ENCODE results near the gene GAS7. TPM values are rescaled to one million over a fixed set of nuclear protein-coding genes. Genes with fewer than 3 reads are reported as not detected.

GAS7 gene
- total and polyA plus RNA-seq, 2 experiments from 2014 or later: 1.9 to 10.7 TPM

DNA sequence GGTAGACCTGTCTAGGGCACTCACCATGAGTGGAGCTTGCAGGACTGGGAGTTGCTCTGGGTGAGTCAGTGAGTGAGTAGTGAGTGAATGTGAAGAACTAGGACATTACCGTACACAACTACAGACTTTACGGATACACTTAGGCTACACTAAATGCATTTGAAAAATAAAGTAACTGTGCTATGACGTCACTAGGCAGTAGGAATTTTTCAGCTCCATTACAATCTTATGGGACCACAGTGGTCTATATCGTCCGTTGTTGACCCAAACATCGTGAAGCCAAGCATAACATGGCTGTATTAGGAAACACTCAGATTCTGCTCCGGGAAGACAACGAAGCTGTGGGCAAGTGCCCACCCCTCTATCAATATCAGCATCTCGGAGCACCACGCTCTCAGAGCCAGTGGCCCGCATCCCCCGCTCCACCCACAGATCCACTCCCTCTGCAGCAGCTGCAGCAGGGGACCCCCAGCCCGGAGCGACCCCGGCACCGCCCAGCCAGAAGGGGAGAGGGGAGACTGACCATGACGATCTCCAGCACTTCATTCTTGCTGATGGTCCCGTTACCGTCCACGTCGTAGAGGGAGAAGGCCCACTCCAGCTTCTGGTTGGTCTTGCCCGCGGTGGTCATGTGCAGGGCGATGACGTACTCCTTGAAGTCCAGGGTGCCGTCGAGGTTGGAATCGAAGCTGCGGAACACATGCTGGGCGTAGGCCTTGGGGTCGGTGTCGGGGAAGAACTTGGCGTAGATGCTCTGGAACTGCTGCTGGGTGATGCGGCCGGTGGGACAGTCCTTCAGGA is 293.9 kb downstream of the GAS7 start:
- no peak for TF ChIP-seq CREB1 (CRISPR knock-in tag; IDR thresholded peaks at IDR 0.05; ENCODE audit: low read depth)
- no peak for TF ChIP-seq ZNF114 (CRISPR knock-in tag; IDR thresholded peaks at IDR 0.05)
- TF ChIP-seq ZNF331 (CRISPR knock-in tag; IDR thresholded peaks at IDR 0.05; ENCODE audit: low read depth): no peak
- TF ChIP-seq, protein P1, sequence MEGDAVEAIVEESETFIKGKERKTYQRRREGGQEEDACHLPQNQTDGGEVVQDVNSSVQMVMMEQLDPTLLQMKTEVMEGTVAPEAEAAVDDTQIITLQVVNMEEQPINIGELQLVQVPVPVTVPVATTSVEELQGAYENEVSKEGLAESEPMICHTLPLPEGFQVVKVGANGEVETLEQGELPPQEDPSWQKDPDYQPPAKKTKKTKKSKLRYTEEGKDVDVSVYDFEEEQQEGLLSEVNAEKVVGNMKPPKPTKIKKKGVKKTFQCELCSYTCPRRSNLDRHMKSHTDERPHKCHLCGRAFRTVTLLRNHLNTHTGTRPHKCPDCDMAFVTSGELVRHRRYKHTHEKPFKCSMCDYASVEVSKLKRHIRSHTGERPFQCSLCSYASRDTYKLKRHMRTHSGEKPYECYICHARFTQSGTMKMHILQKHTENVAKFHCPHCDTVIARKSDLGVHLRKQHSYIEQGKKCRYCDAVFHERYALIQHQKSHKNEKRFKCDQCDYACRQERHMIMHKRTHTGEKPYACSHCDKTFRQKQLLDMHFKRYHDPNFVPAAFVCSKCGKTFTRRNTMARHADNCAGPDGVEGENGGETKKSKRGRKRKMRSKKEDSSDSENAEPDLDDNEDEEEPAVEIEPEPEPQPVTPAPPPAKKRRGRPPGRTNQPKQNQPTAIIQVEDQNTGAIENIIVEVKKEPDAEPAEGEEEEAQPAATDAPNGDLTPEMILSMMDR (conservative IDR thresholded peaks at IDR 0.05; ENCODE audit: low read depth in 2 of 2): no peak
- no peak for TF ChIP-seq EZH2 (IDR thresholded peaks at IDR 0.05; ENCODE audit: low read depth, unreplicated experiment)
- TF ChIP-seq, protein P2, sequence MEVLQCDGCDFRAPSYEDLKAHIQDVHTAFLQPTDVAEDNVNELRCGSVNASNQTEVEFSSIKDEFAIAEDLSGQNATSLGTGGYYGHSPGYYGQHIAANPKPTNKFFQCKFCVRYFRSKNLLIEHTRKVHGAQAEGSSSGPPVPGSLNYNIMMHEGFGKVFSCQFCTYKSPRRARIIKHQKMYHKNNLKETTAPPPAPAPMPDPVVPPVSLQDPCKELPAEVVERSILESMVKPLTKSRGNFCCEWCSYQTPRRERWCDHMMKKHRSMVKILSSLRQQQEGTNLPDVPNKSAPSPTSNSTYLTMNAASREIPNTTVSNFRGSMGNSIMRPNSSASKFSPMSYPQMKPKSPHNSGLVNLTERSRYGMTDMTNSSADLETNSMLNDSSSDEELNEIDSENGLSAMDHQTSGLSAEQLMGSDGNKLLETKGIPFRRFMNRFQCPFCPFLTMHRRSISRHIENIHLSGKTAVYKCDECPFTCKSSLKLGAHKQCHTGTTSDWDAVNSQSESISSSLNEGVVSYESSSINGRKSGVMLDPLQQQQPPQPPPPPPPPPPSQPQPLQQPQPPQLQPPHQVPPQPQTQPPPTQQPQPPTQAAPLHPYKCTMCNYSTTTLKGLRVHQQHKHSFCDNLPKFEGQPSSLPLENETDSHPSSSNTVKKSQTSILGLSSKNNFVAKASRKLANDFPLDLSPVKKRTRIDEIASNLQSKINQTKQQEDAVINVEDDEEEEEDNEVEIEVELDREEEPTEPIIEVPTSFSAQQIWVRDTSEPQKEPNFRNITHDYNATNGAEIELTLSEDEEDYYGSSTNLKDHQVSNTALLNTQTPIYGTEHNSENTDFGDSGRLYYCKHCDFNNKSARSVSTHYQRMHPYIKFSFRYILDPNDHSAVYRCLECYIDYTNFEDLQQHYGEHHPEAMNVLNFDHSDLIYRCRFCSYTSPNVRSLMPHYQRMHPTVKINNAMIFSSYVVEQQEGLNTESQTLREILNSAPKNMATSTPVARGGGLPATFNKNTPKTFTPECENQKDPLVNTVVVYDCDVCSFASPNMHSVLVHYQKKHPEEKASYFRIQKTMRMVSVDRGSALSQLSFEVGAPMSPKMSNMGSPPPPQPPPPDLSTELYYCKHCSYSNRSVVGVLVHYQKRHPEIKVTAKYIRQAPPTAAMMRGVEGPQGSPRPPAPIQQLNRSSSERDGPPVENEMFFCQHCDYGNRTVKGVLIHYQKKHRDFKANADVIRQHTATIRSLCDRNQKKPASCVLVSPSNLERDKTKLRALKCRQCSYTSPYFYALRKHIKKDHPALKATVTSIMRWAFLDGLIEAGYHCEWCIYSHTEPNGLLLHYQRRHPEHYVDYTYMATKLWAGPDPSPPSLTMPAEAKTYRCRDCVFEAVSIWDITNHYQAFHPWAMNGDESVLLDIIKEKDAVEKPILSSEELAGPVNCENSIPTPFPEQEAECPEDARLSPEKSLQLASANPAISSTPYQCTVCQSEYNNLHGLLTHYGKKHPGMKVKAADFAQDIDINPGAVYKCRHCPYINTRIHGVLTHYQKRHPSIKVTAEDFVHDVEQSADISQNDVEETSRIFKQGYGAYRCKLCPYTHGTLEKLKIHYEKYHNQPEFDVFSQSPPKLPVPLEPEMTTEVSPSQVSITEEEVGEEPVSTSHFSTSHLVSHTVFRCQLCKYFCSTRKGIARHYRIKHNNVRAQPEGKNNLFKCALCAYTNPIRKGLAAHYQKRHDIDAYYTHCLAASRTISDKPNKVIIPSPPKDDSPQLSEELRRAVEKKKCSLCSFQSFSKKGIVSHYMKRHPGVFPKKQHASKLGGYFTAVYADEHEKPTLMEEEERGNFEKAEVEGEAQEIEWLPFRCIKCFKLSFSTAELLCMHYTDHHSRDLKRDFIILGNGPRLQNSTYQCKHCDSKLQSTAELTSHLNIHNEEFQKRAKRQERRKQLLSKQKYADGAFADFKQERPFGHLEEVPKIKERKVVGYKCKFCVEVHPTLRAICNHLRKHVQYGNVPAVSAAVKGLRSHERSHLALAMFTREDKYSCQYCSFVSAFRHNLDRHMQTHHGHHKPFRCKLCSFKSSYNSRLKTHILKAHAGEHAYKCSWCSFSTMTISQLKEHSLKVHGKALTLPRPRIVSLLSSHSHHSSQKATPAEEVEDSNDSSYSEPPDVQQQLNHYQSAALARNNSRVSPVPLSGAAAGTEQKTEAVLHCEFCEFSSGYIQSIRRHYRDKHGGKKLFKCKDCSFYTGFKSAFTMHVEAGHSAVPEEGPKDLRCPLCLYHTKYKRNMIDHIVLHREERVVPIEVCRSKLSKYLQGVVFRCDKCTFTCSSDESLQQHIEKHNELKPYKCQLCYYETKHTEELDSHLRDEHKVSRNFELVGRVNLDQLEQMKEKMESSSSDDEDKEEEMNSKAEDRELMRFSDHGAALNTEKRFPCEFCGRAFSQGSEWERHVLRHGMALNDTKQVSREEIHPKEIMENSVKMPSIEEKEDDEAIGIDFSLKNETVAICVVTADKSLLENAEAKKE (CRISPR knock-in tag; IDR thresholded peaks at IDR 0.05): no peak
- no peak for TF ChIP-seq NANOG (IDR thresholded peaks at IDR 0.05; ENCODE audit: borderline replicate concordance)
- TF ChIP-seq, protein P3, sequence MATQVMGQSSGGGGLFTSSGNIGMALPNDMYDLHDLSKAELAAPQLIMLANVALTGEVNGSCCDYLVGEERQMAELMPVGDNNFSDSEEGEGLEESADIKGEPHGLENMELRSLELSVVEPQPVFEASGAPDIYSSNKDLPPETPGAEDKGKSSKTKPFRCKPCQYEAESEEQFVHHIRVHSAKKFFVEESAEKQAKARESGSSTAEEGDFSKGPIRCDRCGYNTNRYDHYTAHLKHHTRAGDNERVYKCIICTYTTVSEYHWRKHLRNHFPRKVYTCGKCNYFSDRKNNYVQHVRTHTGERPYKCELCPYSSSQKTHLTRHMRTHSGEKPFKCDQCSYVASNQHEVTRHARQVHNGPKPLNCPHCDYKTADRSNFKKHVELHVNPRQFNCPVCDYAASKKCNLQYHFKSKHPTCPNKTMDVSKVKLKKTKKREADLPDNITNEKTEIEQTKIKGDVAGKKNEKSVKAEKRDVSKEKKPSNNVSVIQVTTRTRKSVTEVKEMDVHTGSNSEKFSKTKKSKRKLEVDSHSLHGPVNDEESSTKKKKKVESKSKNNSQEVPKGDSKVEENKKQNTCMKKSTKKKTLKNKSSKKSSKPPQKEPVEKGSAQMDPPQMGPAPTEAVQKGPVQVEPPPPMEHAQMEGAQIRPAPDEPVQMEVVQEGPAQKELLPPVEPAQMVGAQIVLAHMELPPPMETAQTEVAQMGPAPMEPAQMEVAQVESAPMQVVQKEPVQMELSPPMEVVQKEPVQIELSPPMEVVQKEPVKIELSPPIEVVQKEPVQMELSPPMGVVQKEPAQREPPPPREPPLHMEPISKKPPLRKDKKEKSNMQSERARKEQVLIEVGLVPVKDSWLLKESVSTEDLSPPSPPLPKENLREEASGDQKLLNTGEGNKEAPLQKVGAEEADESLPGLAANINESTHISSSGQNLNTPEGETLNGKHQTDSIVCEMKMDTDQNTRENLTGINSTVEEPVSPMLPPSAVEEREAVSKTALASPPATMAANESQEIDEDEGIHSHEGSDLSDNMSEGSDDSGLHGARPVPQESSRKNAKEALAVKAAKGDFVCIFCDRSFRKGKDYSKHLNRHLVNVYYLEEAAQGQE (IDR thresholded peaks at IDR 0.05; ENCODE audit: unreplicated experiment): no peak
- TF ChIP-seq, protein P4, sequence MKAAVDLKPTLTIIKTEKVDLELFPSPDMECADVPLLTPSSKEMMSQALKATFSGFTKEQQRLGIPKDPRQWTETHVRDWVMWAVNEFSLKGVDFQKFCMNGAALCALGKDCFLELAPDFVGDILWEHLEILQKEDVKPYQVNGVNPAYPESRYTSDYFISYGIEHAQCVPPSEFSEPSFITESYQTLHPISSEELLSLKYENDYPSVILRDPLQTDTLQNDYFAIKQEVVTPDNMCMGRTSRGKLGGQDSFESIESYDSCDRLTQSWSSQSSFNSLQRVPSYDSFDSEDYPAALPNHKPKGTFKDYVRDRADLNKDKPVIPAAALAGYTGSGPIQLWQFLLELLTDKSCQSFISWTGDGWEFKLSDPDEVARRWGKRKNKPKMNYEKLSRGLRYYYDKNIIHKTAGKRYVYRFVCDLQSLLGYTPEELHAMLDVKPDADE (IDR thresholded peaks at IDR 0.05): no peak
- no peak for TF ChIP-seq STAT1 (IDR thresholded peaks at IDR 0.05; ENCODE audit: unreplicated experiment)
- TF ChIP-seq JUNB (IDR thresholded peaks at IDR 0.05; ENCODE audit: unreplicated experiment): no peak
- TF ChIP-seq POLR2AphosphoS5 (IDR thresholded peaks at IDR 0.05; ENCODE audit: low read depth): no peak
- no peak for TF ChIP-seq EZH2phosphoT487 (IDR thresholded peaks at IDR 0.05; ENCODE audit: unreplicated experiment)
- peaks cover 5% of the 10 kb centered on the region for H3K27me3 Mint-ChIP-seq (ENCODE audit: insufficient read depth, low read depth, poor library complexity)
- Histone ChIP-seq H3K4me2 (no peak overlapping the region), H3K27ac (ENCODE audit: low read depth) (no peak overlapping the region), H3K4me1 (ENCODE audit: insufficient read depth) (no peaks in the 10 kb centered on the region), H3K4me3 (no peak overlapping the region), H4K20me1 (replicated peaks; ENCODE audit: insufficient read depth) (no peaks in the 10 kb centered on the region), H3K27me3 (ENCODE audit: insufficient read depth) (no peaks in the 10 kb centered on the region), H3K36me3 (ENCODE audit: insufficient read depth) (no peaks in the 10 kb centered on the region), H3K79me2 (replicated peaks; ENCODE audit: insufficient read depth) (no peaks in the 10 kb centered on the region), H3F3A (replicated peaks; ENCODE audit: low read depth) (no peaks in the 10 kb centered on the region), H3K9me2 (ENCODE audit: insufficient read depth) (no peaks in the 10 kb centered on the region), H2AFZ (no peak overlapping the region)
- no peak for DNase-seq (ENCODE audit: low spot score)
- no peak for ATAC-seq
- no peaks in the 10 kb centered on the region; the same call in 2 of the 3 replicates for H3K9me3 Mint-ChIP-seq
- H3K4me1 Mint-ChIP-seq: peaks cover 17% of the 10 kb centered on the region
- H3K4me3 Mint-ChIP-seq: no peak overlapping the region
- H3K36me3 Mint-ChIP-seq (ENCODE audit: low read depth): no peaks in the 10 kb centered on the region; the same call in 2 of the 3 replicates
- H3K27ac Mint-ChIP-seq: no peak overlapping the region
